Thoracic aorta (tissue), 2 donors: ENCODE results near the gene ASTN2. TPM values are rescaled to one million over a fixed set of nuclear protein-coding genes. Genes with fewer than 3 reads are reported as not detected.

Experiments
- ATAC-seq: fragments of 150-250 bp; one replicate; pipeline ENCODE4 v1.8.0; 2017; ENCODE audit warnings: low read depth; ENCODE audit not compliant: insufficient number of reproducible peaks, low FRiP score
- DNase-seq: peaks from one replicate; pipeline ENCODE4 v3.0.0-alpha.2; 2020; ENCODE audit warnings: low spot score
- H3K27ac ChIP-seq, 2 donors: fragments of 200-600 bp; sonication (generic); 1 replicate in 1 of 2; 2 replicates in 1 of 2; pipeline ENCODE4 v1.5.1; 2016; ENCODE audit warnings: mild to moderate bottlenecking in 2 of 2, moderate library complexity in 2 of 2
- H3K27me3 ChIP-seq: fragments of 200-600 bp; sonication (generic); replicated peaks from 2 replicates; pipeline ENCODE4 v1.6.0; 2016; ENCODE audit warnings: mild to moderate bottlenecking; ENCODE audit not compliant: insufficient read depth
- H3K36me3 ChIP-seq: fragments of 200-600 bp; sonication (generic); one replicate; pipeline ENCODE4 v1.5.1; 2016
- H3K4me1 ChIP-seq, 2 donors: fragments of 200-600 bp; sonication (generic); 1 replicate in 1 of 2; 2 replicates in 1 of 2; pipeline versions ENCODE4 v1.5.1 to v1.6.0; 2016; ENCODE audit warnings: low read depth in 2 of 2, mild to moderate bottlenecking in 1 of 2; ENCODE audit not compliant: control insufficient read depth in 1 of 2
- H3K4me3 ChIP-seq: fragments of 200-600 bp; sonication (generic); 2 replicates; pipeline ENCODE4 v1.5.1; 2016; ENCODE audit warnings: mild to moderate bottlenecking
- H3K9me3 ChIP-seq: fragments of 200-600 bp; sonication (generic); 2 replicates; pipeline ENCODE4 v1.5.1; 2016
- CTCF ChIP-seq: fragments of 200-600 bp; sonication (generic); IDR thresholded peaks from one replicate; pipeline ENCODE4 v1.5.1; 2019; ENCODE audit warnings: antibody characterized with exemption
- total RNA-seq, 2 donors: library from RNA; depleted of rRNA; stranded (reverse); fragments of >200 nt; gene quantifications; one replicate each; pipeline versions ENCODE4 v1.1.0 to v1.2.3, GENCODE V29; 2016

The ASTN2 gene
- total RNA-seq, 2 donors from 2014 or later, result 6.8 to 7.1 TPM

GRCh38 chr9:117343427-117343826, 71.4 kb downstream of the ASTN2 start:
- ATAC-seq, result no peak
- no peaks in the 10 kb centered on the region for H3K36me3 ChIP-seq
- H3K9me3 ChIP-seq, result no peaks in the 10 kb centered on the region
- no peak for DNase-seq
- H3K27ac ChIP-seq, result no peak overlapping the region
- no peak overlapping the region for H3K4me3 ChIP-seq
- H3K27me3 ChIP-seq, result no peaks in the 10 kb centered on the region
- no peak for TF ChIP-seq CTCF
- no peaks in the 10 kb centered on the region for H3K4me1 ChIP-seq

GRCh38 chr9:117341151-117341550, 73.7 kb downstream of the ASTN2 start:
- Histone ChIP-seq H3K36me3 (no peaks in the 10 kb centered on the region), H3K9me3 (no peaks in the 10 kb centered on the region), H3K4me3 (no peak overlapping the region), H3K27ac (no peak overlapping the region), H3K27me3 (no peaks in the 10 kb centered on the region), H3K4me1 (no peaks in the 10 kb centered on the region)
- no peak for TF ChIP-seq CTCF
- DNase-seq, result no peak
- ATAC-seq, result no peak

- no peak for TF ChIP-seq CTCF
- no peaks in the 10 kb centered on the region for H3K4me1 ChIP-seq
- ATAC-seq (no peak), DNase-seq (no peak)
- no peaks in the 10 kb centered on the region for H3K27me3 ChIP-seq
- no peaks in the 10 kb centered on the region for H3K36me3 ChIP-seq
- no peak overlapping the region for H3K4me3 ChIP-seq
- H3K9me3 ChIP-seq, result no peaks in the 10 kb centered on the region
- no peak overlapping the region for H3K27ac ChIP-seq
These were observed 74.4 kb downstream of the ASTN2 start for GRCh38 chr9:117340422-117340821.

DNA sequence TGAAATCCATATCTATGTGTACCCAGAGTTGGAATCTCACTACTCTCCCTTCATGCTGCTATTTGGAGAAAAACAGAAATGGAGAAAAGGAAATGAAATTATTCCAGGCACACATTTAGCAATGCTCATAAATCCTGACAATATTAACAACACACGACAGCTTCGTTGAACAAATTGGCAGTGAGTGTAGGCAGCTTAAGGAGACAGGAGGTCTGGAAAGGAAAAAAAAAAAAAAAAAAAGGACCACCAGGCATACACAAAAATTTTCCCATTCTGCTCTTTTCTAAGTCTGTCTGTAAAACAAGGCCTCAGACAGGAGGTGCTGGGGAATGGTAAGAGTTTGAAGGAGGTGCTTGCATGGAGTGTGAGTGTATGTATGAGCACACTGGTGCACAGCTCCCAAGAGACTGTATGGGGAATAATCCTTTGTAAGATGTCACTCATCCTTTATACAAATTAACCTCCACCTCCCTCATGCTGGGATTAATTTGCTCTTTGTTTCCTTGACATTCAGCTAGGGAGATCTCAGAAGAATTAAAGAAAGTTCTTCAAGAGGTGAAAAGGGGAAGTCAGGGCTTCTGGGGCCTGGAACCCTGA, 78.9 kb downstream of the ASTN2 start:
- Histone ChIP-seq H3K27ac (no peak overlapping the region), H3K9me3 (no peaks in the 10 kb centered on the region), H3K4me1 (no peaks in the 10 kb centered on the region), H3K36me3 (no peaks in the 10 kb centered on the region), H3K27me3 (no peaks in the 10 kb centered on the region), H3K4me3 (no peak overlapping the region)
- DNase-seq, result no peak
- no peak for ATAC-seq
- no peak for TF ChIP-seq CTCF

DNA sequence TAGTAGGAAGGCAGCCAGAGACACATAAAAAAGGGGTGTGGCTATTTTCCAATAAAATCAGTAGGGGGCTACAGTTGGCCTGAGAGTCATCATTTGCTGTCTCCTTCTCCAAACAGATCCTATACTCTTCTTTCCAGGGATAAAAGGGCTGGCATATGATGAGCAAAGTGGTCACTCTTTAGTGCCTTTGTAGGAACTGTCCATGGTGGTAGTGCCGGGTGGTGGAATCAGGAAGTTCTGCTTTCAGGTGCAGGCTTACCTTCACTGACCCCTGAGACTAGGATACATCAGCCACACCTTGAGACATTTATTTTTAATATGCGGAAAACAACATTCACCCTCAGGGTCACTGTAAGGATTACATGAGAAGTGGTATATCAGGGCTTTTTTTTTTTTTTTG, 80.8 kb downstream of the ASTN2 start:
- TF ChIP-seq CTCF, result no peak
- Histone ChIP-seq H3K27me3 (no peaks in the 10 kb centered on the region), H3K9me3 (no peaks in the 10 kb centered on the region), H3K4me1 (no peaks in the 10 kb centered on the region), H3K27ac (no peak overlapping the region), H3K4me3 (no peak overlapping the region), H3K36me3 (no peaks in the 10 kb centered on the region)
- ATAC-seq, result no peak
- DNase-seq, result no peak
